ENCODE measurements around the gene MSH5. TPM values are rescaled to one million over a fixed set of nuclear protein-coding genes. Genes with fewer than 3 reads are reported as not detected.

Gene MSH5
- total RNA-seq, 1 experiment from 2014 or later: 90.4 TPM

DNA sequence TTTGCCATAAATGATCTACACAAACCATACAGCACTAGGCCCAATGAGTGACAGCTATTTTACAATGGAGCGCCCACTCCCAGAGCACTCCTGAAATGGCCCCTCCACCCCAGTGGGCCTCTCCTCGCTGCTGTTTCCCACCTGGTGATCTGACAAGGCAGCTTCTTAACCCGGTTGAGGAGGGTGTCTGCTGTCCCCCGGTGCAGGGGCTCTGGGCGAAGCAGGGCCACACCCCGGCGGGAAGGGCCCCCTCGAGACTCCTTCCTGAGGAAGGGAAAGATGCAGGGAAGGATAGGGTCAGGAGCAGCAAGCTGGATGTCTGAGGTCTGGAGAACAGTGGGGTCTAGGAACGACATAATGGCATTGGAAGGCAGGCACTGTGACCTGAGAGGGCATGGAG is 46.9 kb upstream of the MSH5 start:
- H3K36me3 ChIP-seq (ENCODE audit: control insufficient read depth in 1 of 2, insufficient read depth in 2 of 2, low read length in 2 of 2): peaks cover 20 to 21% of the 10 kb centered on the region in 2 experiments; a peak in 3 of 4 replicates
- no peaks in the 10 kb centered on the region for H3K9me3 ChIP-seq (ENCODE audit: control insufficient read depth in 1 of 2, insufficient read depth in 1 of 2, low read depth in 1 of 2, low read length in 2 of 2)
- no peak overlapping the region for H3K4me3 ChIP-seq (replicated peaks in 1 of 2; ENCODE audit: low read depth in 1 of 2, low read length in 2 of 2)
- no peaks in the 10 kb centered on the region for H3K79me2 ChIP-seq (ENCODE audit: insufficient read depth, low read length)
- no peaks in the 10 kb centered on the region for H3K27me3 ChIP-seq (ENCODE audit: insufficient read depth, low read length)
- intact Hi-C loops (cut with micrococcal nuclease): no loop called here
- no TSS peak for BruUV-seq (replicated peaks)
- H3K4me1 ChIP-seq (ENCODE audit: control insufficient read depth in 1 of 2, insufficient read depth in 2 of 2, low read length in 2 of 2): peaks cover 11 to 16% of the 10 kb centered on the region in 2 experiments
- DNase-seq (ENCODE audit: low read depth, low spot score) (no peak), ATAC-seq (no peak)
- ChIA-PET RAD21 (ENCODE audit: low non-redundant PET in 1 of 2, low total read pairs in 2 of 2, uncharacterized antibody in 2 of 2, unreplicated experiment in 2 of 2) (no interaction called here), CTCF (no interaction called here), POLR2A (no interaction called here)
- TF ChIP-seq POLR2AphosphoS5 (IDR thresholded peaks at IDR 0.05; ENCODE audit: low read depth, low read length): no peak
- TF ChIP-seq ELF1 (IDR thresholded peaks at IDR 0.05; ENCODE audit: borderline replicate concordance, low read depth): no peak
- no peak for TF ChIP-seq FOSL1 (IDR thresholded peaks at IDR 0.05; ENCODE audit: low read depth)
- TF ChIP-seq, protein P1, sequence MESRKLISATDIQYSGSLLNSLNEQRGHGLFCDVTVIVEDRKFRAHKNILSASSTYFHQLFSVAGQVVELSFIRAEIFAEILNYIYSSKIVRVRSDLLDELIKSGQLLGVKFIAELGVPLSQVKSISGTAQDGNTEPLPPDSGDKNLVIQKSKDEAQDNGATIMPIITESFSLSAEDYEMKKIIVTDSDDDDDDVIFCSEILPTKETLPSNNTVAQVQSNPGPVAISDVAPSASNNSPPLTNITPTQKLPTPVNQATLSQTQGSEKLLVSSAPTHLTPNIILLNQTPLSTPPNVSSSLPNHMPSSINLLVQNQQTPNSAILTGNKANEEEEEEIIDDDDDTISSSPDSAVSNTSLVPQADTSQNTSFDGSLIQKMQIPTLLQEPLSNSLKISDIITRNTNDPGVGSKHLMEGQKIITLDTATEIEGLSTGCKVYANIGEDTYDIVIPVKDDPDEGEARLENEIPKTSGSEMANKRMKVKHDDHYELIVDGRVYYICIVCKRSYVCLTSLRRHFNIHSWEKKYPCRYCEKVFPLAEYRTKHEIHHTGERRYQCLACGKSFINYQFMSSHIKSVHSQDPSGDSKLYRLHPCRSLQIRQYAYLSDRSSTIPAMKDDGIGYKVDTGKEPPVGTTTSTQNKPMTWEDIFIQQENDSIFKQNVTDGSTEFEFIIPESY (IDR thresholded peaks at IDR 0.05; ENCODE audit: extremely low read depth, insufficient replicate concordance, low read length): no peak
- no peaks in the 10 kb centered on the region for H3K9me2 ChIP-seq (ENCODE audit: insufficient read depth)
- H3K9ac ChIP-seq (ENCODE audit: low read length): no peak overlapping the region
- H3K27ac ChIP-seq (ENCODE audit: low read depth, low read length): no peak overlapping the region
- H3K4me2 ChIP-seq (ENCODE audit: low read length): no peak overlapping the region
- no peak overlapping the region for H2AFZ ChIP-seq (ENCODE audit: low read depth, low read length, poor library complexity, severe bottlenecking)
- no peaks in the 10 kb centered on the region for H4K20me1 ChIP-seq (ENCODE audit: insufficient read depth)

GRCh38 chr6:31693535-31693934 is 46.3 kb upstream of the MSH5 start:
- Histone ChIP-seq H3K4me2 (ENCODE audit: low read length) (no peak overlapping the region), H3K79me2 (ENCODE audit: insufficient read depth, low read length) (no peaks in the 10 kb centered on the region), H3K4me1 (ENCODE audit: control insufficient read depth in 1 of 2, insufficient read depth in 2 of 2, low read length in 2 of 2) (peaks cover 11 to 16% of the 10 kb centered on the region in 2 experiments), H3K36me3 (ENCODE audit: control insufficient read depth in 1 of 2, insufficient read depth in 2 of 2, low read length in 2 of 2) (peaks cover 16 to 17% of the 10 kb centered on the region in 2 experiments; a peak in 3 of 4 replicates), H3K9me3 (ENCODE audit: control insufficient read depth in 1 of 2, insufficient read depth in 1 of 2, low read depth in 1 of 2, low read length in 2 of 2) (no peaks in the 10 kb centered on the region), H3K4me3 (replicated peaks in 1 of 2; ENCODE audit: low read depth in 1 of 2, low read length in 2 of 2) (no peak overlapping the region), H3K27me3 (ENCODE audit: insufficient read depth, low read length) (no peaks in the 10 kb centered on the region), H3K27ac (ENCODE audit: low read depth, low read length) (no peak overlapping the region), H3K9ac (ENCODE audit: low read length) (no peak overlapping the region), H4K20me1 (ENCODE audit: insufficient read depth) (no peaks in the 10 kb centered on the region), H3K9me2 (ENCODE audit: insufficient read depth) (no peaks in the 10 kb centered on the region), H2AFZ (ENCODE audit: low read depth, low read length, poor library complexity, severe bottlenecking) (no peak overlapping the region)
- ChIA-PET CTCF (interaction anchor here (0.7 kb wide), 1 partner anchor 76 kb away, joined by 3 read pairs; no protein-coding TSS in a partner anchor), RAD21 (ENCODE audit: low non-redundant PET in 1 of 2, low total read pairs in 2 of 2, uncharacterized antibody in 2 of 2, unreplicated experiment in 2 of 2) (no interaction called here), POLR2A (no interaction called here)
- BruUV-seq (replicated peaks): no TSS peak
- DNase-seq (ENCODE audit: low read depth, low spot score) (no peak), ATAC-seq (no peak)
- intact Hi-C loops (cut with micrococcal nuclease): no loop called here
- no peak for TF ChIP-seq SIN3A (IDR thresholded peaks at IDR 0.05; ENCODE audit: low read depth)
- TF ChIP-seq ATF3 (IDR thresholded peaks at IDR 0.05): no peak
- no peak for TF ChIP-seq CEBPB (IDR thresholded peaks at IDR 0.05; ENCODE audit: low read depth)
- TF ChIP-seq, protein P2, sequence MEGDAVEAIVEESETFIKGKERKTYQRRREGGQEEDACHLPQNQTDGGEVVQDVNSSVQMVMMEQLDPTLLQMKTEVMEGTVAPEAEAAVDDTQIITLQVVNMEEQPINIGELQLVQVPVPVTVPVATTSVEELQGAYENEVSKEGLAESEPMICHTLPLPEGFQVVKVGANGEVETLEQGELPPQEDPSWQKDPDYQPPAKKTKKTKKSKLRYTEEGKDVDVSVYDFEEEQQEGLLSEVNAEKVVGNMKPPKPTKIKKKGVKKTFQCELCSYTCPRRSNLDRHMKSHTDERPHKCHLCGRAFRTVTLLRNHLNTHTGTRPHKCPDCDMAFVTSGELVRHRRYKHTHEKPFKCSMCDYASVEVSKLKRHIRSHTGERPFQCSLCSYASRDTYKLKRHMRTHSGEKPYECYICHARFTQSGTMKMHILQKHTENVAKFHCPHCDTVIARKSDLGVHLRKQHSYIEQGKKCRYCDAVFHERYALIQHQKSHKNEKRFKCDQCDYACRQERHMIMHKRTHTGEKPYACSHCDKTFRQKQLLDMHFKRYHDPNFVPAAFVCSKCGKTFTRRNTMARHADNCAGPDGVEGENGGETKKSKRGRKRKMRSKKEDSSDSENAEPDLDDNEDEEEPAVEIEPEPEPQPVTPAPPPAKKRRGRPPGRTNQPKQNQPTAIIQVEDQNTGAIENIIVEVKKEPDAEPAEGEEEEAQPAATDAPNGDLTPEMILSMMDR (IDR thresholded peaks at IDR 0.05 in 2 of 3, conservative IDR thresholded peaks at IDR 0.05 in 1 of 3; ENCODE audit: borderline replicate concordance in 1 of 3, insufficient read depth in 1 of 3, low read depth in 2 of 3, low read length in 2 of 3): no peak
- no peak for TF ChIP-seq MAX (IDR thresholded peaks at IDR 0.05)
- TF ChIP-seq FOSL1 (IDR thresholded peaks at IDR 0.05; ENCODE audit: low read depth): no peak
- TF ChIP-seq EZH2 (IDR thresholded peaks at IDR 0.05): no peak
- TF ChIP-seq EGR1 (IDR thresholded peaks at IDR 0.05; ENCODE audit: low read depth): no peak
- no peak for TF ChIP-seq POLR2A (IDR thresholded peaks at IDR 0.05; ENCODE audit: borderline replicate concordance, extremely low read depth, insufficient read depth, insufficient read length)
- TF ChIP-seq, protein P1 (IDR thresholded peaks at IDR 0.05; ENCODE audit: extremely low read depth, insufficient replicate concordance, low read length): no peak
- TF ChIP-seq EZH2phosphoT487 (IDR thresholded peaks at IDR 0.05; ENCODE audit: borderline replicate concordance): no peak
- TF ChIP-seq ZNF274 (IDR thresholded peaks at IDR 0.05; ENCODE audit: low read depth, low read length): no peak
- TF ChIP-seq SRF (IDR thresholded peaks at IDR 0.05; ENCODE audit: low read depth): no peak

Measured in HCT116 (cell line).